ENCODE data around the gene SLC41A3. TPM values are rescaled to one million over a fixed set of nuclear protein-coding genes. Genes with fewer than 3 reads are reported as not detected.
A peak's percentile ranks its signal among the peaks of the same experiment; 100 is the strongest.

The SLC41A3 gene
- total RNA-seq, 1 experiment from 2014 or later = 35.5 TPM

- H3T11ph ChIP-seq (ENCODE audit: low read length) = no peak overlapping the region
- H3K56ac ChIP-seq (ENCODE audit: insufficient read length, low read depth, low read length) = no peak overlapping the region
- H3K23me2 ChIP-seq (ENCODE audit: insufficient read length, low read depth, low read length, poor library complexity, severe bottlenecking) = no peaks in the 10 kb centered on the region
- no peak overlapping the region for H3K23ac ChIP-seq (ENCODE audit: insufficient read length, low read depth, low read length)
- no peak overlapping the region for H2AFZ ChIP-seq (ENCODE audit: low read length)
- H3K4me1 ChIP-seq (ENCODE audit: insufficient read depth, low read length) = peaks cover 6% of the 10 kb centered on the region; the same call in 1 of the 2 replicates
- H3K4me3 Mint-ChIP-seq = no peak overlapping the region; a peak in 1 of 5 replicates
- no peaks in the 10 kb centered on the region for H3K27me3 ChIP-seq (ENCODE audit: insufficient read depth, low read length)
- H3K36me3 Mint-ChIP-seq (ENCODE audit: insufficient read depth in 1 of 3, low read depth in 3 of 3) = peaks cover 20 to 42% (median 34%) of the 10 kb centered on the region in 3 experiments
- DNase-seq = peak; percentile 28
- TF ChIP-seq CTCF (conservative IDR thresholded peaks at IDR 0.05) = no peak
- H2BK12ac ChIP-seq (ENCODE audit: insufficient read length, low read depth, low read length) = no peak overlapping the region
- no peak overlapping the region for H2AK5ac ChIP-seq (ENCODE audit: insufficient read length, low read length)
- H3K27me3 Mint-ChIP-seq (ENCODE audit: low read depth) = peaks cover 3% of the 10 kb centered on the region
- no peak overlapping the region for H4K8ac ChIP-seq (replicated peaks; ENCODE audit: insufficient read length, low read depth, low read length)
- no peaks in the 10 kb centered on the region for H3K79me2 ChIP-seq (ENCODE audit: insufficient read depth, low read length)
- H3K18ac ChIP-seq (ENCODE audit: insufficient read length, low read depth, low read length) = no peak overlapping the region
- H3K9ac ChIP-seq (ENCODE audit: extremely low read depth, insufficient read length, low read length) = no peak overlapping the region
- H2BK20ac ChIP-seq (ENCODE audit: low read depth, low read length, poor library complexity, severe bottlenecking) = no peak overlapping the region
- H4K20me1 ChIP-seq (ENCODE audit: control insufficient read depth, insufficient read depth, insufficient read length) = no peaks in the 10 kb centered on the region
- no peak overlapping the region for H4K91ac ChIP-seq (ENCODE audit: insufficient read length, low read depth, low read length)
- H3K9me3 Mint-ChIP-seq = peaks cover 7 to 13% of the 10 kb centered on the region in 2 experiments
- peaks cover 7% of the 10 kb centered on the region for H3K9me3 ChIP-seq (ENCODE audit: control insufficient read depth, low read depth, low read length)
- peak overlapping the region in 1 of 3 experiments; percentile 35; a peak in 1 of 7 replicates for H3K27ac Mint-ChIP-seq
- no peaks in the 10 kb centered on the region for H3K79me1 ChIP-seq (ENCODE audit: insufficient read depth, low read depth, low read length, poor library complexity, severe bottlenecking)
- H3K4me1 Mint-ChIP-seq = peaks cover 33 to 35% of the 10 kb centered on the region in 2 experiments
- no peak overlapping the region for H4K5ac ChIP-seq (ENCODE audit: insufficient read length, low read depth, low read length)
- no peak overlapping the region for H3K27ac ChIP-seq (ENCODE audit: insufficient read length, low read depth, low read length)
- H3K4ac ChIP-seq (ENCODE audit: low read depth, low read length) = no peak overlapping the region
- H3K14ac ChIP-seq (ENCODE audit: insufficient read depth, low read length) = no peak overlapping the region
- no peak overlapping the region for H2BK120ac ChIP-seq (ENCODE audit: low read depth, low read length, poor library complexity, severe bottlenecking)
- H2BK15ac ChIP-seq (ENCODE audit: low read depth, low read length) = no peak overlapping the region
- H2BK5ac ChIP-seq (ENCODE audit: insufficient read length, low read length) = no peak overlapping the region
- WGBS (ENCODE audit: extremely low coverage, insufficient read length, low lambda C conversion rate) = no CpG with 5 or more reads among the region's 10 CpGs
- no peak overlapping the region for H3K4me2 ChIP-seq (ENCODE audit: insufficient read depth, insufficient read length, low read length)
Measured at GRCh38 chr3:126022741-126023359, 61.1 kb downstream of the SLC41A3 start.
